Fibroblast of upper back skin (primary cell): Measurements from ENCODE around the gene IL1F10.

ENCODE experiments used
- DNase-seq: peaks from one replicate; pipeline ENCODE4 v3.0.0-alpha.2; 2013

IL1F10 gene, protein sequence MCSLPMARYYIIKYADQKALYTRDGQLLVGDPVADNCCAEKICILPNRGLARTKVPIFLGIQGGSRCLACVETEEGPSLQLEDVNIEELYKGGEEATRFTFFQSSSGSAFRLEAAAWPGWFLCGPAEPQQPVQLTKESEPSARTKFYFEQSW

DNA sequence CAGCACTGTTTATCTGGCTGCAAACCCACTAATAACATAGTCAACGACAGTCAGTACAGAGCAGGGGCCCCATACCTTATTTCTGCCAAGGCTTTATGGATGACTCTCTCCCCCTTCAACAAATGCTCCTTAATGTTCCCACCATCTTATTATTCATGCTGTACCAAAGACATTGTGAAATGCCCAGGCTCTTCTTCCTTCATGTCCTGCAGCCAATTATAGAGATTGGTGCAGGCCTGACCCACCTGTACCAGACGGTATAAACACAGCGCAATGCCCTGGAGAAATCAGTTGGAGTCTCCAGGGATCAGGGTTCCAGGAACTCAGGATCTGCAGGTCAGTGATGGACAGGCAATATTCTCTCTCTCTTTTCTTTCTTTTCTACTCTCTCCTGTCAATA, at the start of gene IL1F10:
Gene IL1F10, plus strand, starts transcription at position 290 of the 400 bp plus-strand sequence. CDS start 4,769 bp downstream, outside the sequence.
- DNase-seq = no peak

DNA sequence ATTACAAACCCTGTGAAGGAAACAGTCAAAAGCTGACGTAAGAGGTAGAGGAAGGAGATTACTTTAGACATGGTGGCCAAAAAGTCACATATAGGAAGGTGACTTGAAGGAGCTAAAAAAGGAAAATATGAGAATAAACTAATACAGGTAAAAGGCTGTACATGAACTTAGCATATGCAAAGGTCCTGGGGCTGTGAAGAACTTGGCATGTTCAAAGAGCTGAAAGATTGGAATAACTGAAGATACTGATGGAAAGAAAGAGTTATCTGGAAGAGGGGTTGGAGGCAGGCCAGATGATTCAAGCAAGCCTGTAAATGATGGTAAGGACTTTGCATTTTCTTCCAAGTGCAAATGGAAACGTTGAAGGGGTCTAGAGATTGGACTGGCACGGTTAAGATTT, 49.3 kb upstream of the IL1F10 start:
- DNase-seq = no peak

DNA sequence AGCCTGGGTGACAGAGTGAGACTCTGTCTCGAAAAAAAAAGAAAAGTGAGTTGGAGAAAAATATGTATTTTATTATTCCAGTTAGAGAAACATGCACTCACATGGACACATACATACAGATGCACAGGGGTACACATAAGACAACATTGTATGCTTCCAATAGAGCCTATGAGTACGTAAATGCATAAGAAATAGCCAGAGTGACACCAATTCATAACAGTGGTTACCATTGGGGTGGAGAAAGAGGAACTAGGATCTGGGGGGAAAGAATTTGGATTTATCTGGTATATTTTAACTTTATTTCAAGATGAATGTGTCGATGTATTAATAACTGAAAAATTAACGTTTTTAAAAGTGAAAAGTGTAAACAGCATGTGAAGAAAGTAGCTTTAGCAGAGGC, 46.5 kb upstream of the IL1F10 start:
- DNase-seq = no peak

DNA sequence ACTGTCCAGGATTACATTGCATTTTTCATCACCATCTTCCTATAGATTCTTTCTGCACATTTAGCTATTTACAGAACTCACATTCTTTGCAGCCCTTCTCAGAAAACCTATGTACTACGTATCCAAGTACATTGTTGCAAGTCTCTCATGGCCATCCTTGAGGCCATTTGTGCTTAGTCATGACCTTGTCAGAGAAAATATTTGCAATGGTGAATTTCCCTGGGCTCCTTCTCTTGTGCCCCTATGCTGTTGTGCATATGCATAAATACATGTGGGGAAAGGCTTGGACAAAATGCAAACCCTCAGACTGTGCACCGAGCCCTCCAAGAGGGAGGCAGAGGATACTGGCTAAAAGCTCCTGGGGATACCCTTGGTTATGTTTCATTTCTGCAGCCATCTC, 43.0 kb upstream of the IL1F10 start:
- no peak for DNase-seq

DNA sequence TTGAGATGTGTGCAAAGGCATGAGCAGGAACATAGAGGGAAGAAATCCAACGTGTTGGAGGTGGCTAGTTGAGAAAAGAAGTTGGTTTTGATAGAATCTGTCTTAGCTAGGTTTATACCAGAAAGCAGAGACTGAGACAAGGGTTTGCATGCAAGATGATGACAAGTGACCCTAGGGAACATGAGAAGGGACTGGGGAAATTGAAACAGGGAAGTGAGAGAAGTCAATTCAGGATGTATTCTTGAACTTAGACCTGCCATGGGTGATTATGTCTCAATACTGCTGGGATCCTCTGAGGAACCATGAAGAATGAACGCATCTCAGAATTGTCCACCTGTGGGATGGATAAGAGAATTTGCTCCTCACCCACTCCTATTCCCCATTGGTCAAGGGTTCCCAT, 42.0 kb upstream of the IL1F10 start:
- no peak for DNase-seq

DNA sequence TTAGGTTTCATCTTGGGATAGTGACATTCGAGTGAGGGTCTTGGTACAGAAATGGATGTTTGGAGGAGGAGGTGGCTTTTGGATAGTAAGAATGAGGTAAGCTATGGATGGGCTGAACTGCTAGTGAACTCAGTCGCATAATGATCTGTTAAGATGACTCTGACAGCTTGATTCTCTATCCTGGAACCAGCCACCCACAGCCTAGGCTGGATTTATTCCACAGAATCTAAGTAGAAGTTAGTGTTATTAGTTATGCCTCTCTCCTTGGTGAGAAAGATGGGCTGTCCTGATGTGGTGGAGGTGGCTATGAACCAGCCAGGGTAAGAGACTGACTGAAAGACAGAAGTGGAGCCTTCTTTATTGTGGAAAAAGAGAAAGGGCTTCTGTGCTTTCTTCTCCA, 40.1 kb upstream of the IL1F10 start:
- DNase-seq = no peak

DNA sequence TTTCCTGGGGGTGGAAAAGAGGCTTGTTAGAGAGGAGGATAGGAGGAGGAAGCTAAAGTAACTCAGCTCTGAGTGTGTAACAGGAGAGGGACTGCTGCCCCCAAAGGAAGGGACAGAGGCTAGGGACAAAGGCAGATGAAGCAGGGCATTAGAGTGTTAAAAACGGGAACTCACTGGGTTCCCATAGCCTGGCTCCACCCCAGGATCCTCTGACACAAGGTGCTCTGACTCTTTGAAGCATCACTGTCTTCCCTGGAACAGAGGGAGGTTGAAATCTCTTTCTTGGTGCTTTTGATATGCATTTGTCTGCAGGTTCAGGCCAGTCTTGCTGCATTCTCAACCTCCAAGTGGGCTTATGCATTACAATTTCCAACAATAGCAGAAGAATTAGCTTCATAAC, 39.7 kb upstream of the IL1F10 start:
- no peak for DNase-seq

DNA sequence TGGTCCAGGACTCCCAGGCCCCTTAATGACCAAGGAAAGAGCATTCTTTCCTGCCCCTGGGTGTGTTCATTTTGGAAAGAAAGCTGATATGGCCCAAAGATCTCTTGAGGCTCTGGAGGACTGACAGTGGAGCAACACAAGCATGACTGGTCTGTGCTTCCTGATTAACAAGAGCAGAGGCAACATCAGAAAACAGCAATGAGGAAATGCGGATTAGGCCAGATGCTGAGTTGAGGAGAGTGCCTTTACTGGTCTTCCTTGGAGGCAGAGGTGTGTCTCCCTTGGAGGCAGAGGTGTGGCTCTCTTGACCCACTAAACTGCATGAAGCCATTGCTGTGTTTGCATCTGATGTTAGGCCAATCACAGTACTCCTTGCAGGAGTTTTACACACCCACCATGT, 35.0 kb upstream of the IL1F10 start:
- no peak for DNase-seq

DNA sequence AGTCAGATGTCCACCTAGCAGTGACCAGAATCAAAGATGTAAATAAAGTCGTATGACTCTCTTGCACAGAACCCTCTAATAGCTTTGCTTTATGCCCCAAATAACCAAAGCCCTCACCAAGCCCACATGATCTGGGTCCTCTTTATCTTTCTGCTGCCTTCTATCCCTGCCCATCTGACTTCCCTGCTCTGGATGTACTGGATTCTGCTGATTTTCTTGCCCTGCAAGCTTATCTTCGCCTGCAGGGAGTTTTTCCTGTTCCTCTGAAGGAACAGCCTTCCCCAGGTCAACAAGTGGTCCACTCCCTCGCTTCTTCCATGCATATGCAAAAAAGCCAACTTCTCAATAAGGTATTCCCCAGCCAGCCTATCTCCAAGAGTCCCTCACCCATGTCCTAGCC, 33.8 kb upstream of the IL1F10 start:
- no peak for DNase-seq

DNA sequence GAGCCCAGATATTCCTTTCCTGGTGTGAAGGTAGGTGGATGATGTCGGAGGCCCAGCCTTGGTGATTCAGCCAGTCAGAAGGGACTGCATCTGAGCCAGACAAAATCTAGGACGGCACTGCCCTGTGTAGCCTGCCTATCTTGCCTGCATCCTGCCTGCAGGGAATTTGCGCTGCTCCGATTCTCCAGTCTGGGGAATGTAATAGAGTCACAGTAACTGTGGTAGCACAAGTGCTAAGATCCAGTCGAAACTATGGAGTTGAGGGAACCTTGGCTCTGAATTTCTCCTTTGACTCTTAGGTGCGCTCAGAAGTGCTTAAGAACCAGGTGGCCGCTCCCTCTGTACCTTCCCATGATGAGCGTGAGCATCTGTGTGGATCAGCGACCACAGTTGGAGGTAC, 31.0 kb upstream of the IL1F10 start:
- no peak for DNase-seq

DNA sequence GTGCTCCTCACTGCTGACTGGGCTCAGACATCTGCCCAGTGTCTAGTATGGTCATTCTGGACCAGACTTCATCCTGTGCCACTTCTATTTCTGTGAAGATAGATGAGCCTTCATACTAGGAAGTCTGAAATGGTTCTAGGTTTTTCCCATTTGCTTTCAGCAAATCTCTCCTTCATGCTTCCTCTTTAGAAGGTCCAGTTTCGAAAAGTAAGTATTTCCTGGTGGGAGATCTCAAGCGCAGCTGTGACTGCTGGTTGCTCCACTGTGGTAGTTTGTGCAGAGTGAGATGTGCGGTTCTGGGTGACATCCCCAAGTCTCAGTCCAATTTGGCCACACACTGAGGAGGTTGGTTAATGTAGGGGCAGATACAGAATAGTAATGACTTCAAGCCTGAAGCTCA, 29.5 kb upstream of the IL1F10 start:
- DNase-seq = no peak

DNA sequence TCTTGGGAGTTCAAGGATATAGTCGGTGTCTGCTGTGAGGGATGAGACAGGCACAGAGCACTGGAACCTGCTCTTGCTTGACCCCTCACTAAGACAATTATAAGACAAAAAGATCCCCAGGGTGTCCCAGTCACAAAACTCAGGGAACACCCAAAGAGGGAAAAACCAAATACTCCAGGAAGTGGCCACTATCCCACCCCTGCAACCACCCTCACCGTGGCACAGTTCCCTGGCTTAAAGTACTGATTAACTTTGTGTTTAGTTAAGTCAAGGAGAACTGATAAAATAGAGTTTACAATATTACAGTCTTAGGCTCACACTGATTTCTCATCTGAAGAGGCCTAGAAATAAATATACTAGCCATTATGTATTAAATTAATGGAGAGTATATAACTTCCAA, 28.6 kb upstream of the IL1F10 start:
- no peak for DNase-seq

DNA sequence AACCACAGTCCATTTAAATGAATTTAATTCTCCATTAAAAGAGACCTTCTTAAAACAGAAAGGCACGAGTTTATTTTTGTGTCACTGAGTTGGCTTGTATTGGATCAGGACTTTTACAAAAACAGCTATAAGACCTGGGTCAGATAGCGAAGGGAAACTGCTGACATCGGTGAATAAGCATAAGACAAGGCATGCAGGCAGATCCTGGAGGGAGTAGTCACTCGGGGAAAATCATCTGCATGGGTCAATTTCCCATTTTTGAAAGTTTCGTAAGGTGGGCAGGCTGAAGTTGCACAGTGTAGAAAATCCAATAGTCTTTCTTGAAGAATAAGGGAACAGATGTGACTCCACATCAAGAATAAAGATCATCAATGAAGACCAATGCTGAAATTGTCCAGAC, 28.1 kb upstream of the IL1F10 start:
- DNase-seq = no peak

DNA sequence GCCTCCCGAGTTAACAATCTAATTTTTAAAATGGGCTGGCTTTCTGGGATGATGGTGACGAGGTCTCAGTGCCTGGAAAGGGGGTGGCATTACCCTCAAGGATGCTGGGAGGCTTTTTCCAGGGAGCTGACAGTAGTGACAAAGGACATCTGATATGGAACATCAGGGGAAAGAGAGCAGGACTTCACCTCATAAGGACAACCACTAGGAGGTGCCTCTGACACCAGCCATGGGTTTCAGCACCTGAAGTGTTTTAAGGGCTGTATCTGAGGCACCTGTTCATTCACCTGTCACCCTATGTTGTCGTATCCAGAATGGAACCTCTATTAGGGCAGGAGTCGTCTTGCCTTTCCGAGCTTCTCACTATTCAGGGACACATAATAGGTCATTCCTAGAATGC, 25.9 kb upstream of the IL1F10 start:
- no peak for DNase-seq

DNA sequence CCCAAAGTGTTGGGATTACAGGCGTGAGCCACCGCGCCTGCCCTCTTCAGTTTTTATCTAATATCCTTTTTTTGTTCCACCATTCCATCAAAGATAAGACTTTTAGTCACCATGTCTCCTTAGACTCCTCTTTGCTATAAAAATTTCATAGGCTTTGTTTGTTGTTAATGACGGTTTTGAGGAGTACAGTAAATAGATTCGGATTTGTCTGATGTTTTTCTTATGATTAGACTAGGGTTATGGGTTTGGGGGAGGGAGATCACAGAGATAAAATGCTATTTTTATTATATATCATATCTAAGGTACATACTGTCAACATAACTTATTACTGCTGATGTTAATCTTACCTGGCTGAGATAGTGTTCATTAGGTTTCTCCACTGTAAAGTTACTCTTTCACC, 21.3 kb upstream of the IL1F10 start:
- no peak for DNase-seq

DNA sequence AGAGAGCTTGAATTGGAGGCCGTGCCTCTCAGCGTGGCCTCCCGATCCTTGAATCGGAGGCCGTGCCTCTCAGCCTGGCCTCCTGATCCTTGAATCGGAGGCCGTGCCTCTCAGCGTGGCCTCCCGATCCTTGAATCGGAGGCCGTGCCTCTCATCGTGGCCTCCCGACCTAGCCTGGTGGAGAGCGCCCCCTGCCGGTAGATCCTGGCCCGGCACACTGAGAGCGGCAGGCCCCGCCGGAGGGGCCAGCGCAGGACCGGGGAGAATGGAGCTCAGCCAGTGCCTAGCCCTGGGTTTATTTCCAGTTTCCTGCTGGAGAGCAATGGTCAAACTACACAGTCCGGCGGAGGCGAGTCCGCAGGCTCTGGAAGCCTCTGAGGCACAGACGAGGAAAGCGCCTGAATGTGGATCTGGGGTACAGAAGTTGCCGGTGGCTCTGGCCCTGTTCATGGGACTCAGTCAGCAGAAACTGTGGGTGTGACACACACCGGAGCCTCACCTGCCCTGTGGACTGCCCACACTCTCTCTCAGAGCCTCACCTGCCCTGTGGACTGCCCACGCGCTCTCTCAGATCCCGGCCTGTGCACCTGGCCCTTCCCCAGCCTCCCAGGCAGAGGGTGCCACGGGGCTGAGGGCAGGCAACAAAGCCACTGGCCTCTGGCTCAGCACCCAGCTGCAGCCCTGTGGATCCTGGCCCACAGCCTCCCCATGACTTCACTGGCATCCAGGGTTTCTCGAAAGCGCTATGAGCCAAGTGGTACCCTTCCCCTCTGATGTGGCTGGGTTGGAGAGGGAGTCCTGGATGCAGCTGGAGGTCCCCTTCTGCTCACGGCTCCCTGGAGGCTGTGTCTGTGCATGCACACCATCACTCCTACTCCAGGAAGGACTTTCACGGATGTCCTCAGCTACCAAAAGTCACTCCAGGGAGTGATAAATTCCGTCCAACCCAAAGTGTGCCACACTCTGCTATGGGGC, 16.6 kb upstream of the IL1F10 start:
- no peak for DNase-seq

DNA sequence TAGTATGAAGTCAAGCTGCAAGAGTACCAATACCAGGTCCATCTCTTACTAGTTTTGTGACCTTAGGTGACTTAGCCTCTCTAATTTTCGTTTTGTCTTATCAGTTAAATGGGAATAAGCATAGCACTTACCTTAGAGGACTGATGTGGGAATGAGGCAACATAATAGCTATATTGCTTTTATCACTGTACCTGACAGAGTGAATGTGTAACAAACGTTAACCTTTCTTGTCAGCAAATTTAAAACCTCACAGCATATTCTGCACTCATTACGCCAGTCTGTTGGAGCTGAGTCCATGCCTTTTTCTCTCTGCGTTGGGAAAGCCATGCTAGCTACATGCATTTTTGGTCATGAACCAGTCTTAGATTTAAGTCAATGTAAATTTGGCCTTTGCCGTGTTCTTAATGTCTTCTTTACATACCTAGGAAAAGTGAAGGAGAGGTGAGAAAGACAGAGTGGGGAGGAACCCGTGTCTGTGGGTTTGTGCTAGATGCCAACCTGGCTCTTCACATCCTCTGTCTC, 15.3 kb upstream of the IL1F10 start, which contains the start of gene IL36B:
Gene IL36B, minus strand, starts transcription at position 472 of the 522 bp plus-strand sequence.
- DNase-seq = no peak

DNA sequence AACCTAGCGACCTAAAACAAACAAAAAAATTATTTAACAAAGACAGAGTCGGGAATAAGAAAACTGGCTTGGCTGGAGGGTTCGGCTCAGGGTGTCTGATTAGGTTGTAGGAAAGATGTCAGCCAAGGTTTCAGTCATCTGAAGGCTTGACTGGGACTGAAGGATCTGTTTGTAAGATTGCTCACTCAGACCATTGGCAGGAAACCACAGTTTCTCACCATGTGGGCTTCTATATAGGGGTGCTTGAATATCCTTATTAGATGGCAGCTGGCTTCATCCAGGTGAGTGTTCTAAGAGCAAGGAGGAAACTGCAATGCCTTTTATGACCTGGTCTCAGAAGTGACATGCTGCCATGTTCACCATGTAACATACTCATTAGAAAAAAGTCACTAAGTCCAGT, 14.1 kb upstream of the IL1F10 start:
- no peak for DNase-seq

DNA sequence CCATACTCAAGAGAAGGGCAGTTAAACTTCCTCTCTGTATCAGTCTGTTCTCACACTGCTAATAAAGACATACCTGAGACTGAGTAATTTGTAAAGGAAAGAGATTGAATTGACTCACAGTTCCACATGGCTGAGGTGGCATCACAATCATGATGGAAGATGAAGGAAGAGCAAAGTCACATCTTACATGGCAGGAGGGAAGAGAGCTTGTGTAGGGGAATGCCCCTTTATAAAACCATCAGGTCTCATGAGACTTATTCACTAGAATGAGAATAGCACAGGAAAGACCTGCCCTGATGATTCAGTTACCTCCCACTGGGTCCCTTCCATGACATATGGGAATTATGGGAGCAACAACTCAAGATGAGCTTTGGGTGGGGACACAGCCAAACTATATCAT, 13.7 kb upstream of the IL1F10 start:
- DNase-seq = no peak

DNA sequence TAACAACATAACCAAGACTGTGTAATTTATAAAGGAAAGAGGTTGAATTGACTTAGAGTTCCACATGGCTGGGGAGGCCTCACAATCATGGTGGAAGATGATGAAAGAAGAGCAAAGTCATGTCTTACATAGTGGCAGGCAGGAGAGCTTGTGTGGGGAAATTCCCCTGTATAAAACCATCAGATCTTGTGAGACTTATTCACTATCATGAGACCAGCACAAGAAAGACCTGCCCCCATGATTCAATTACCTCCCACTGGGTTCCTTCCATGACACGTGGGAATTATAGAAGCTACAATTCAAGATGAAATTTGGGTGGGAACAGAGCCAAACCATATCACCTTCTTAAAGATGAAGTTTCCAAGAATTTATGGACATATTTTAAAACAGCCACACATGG, 11.2 kb upstream of the IL1F10 start:
- DNase-seq = no peak

DNA sequence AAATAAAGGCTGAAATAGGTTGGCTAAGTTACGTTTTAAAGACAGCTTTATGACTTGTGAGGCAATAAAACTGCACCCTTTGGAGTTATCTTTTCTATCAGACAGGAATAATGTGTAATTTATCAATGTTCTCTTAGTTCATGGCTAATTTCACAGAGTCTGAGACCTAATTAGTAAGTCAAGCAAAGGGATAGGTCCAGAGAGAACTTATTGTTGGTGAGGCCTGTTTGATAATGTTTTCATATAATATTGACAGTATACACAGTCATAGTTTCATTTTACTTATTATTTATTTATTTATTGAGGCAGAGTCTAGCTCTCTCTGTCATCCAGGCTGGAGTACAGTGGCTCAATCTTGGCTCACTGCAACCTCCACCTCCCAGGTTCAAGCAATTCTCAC, 10.7 kb upstream of the IL1F10 start:
- no peak for DNase-seq

DNA sequence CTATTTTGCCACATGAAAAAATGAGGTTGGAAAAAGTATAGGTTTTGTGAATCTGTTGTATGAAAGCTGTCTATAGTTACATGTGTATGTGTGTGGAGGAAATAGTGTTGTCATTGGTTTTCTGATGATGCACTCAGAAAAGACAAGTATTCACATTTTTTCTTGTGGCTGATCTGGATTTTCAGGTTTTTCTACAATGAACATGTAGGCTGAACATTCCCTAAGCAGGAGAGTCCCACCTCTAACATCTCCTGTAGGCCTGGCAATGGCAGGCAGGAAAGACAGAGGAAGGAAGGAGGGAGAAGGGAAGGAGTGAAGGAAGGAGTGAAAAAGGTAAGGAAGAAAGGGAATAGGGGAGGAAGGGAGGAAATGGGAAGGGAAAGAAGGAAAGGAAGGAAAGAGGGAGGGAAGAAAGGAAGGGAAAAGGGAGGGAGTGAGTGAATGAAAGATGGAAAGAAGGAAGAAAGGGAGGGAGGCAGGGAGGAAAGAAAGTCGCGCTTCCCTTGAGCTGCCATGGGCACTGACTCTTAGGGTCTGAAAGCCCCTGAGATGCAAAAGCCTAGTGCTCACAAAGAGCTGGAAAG, 9.3 kb upstream of the IL1F10 start:
- no peak for DNase-seq

DNA sequence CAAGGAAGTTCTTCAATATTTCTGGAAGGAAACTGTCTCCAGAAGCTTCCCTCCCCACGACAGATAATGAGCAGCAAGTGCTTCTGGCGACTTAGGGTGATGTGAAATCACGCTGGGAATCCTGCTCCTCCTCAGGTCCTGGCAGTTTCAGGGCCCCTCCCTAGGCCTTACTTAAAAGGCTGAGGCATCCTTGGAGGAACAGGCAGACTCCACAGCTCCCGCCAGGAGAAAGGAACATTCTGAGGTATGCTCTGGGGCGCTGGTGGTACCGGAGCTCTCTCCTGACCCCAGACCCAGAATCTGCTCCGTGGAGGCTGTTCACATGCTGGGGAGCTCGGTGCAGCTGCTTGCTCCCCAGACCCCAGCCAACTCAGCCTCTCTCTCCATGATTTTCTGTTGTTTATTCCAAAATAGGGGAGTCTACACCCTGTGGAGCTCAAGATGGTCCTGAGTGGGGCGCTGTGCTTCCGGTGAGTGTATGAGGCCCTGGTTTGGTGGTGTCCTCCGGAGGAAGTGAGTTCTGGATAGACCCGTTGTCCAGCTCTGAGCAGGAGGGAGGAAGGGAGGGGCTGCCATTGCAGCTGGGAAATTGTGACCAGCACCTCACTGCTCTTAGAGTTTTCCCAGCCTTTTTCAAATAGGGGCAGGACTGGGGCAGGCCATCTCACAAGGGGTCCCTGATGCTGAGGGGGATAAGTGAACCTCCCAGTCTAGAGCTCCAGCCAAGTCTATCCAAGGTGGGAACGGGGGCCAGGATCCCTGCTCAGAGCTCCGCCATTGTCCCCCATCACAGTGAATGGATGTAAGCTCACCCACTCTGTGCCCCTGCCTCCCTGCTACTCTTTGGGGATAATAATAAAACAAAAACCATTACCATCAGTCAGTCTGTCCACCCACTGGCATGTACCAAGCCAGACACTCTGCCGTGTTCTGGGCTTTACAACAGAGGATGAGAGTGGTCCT, 8.5 kb upstream of the IL1F10 start, which contains the start of gene IL36RN:
Gene IL36RN, plus strand, starts transcription at position 201 of the 963 bp plus-strand sequence. Its CDS starts 241 bp downstream, at position 442.
- DNase-seq = no peak
